ENCODE results near the gene PRPF8.
"Not testable (repeated sequence)": the region's sequence is repeated elsewhere in the genome, so short reads cannot be mapped to it uniquely, and the experiment has no call there.

PRPF8 gene

GRCh38 chr17:1713160-1713877, 28.7 kb upstream of the PRPF8 start:
- no peak for TF ChIP-seq GATA1 (IDR thresholded peaks at IDR 0.05; ENCODE audit: low read depth, low read length)
- no peak for TF ChIP-seq POLR2A (IDR thresholded peaks at IDR 0.05; ENCODE audit: low read length)
- no peak for DNase-seq

- TF ChIP-seq GATA1 (IDR thresholded peaks at IDR 0.05; ENCODE audit: low read depth, low read length) (no peak), POLR2A (IDR thresholded peaks at IDR 0.05; ENCODE audit: low read length) (no peak)
- no peak for DNase-seq
Observed at GRCh38 chr17:1712271-1712670, 27.6 kb upstream of the PRPF8 start.

- no peak for DNase-seq
- TF ChIP-seq POLR2A (IDR thresholded peaks at IDR 0.05; ENCODE audit: low read length) (no peak), GATA1 (IDR thresholded peaks at IDR 0.05; ENCODE audit: low read depth, low read length) (no peak)
Observed at GRCh38 chr17:1711804-1712203, 27.1 kb upstream of the PRPF8 start.

GRCh38 chr17:1710807-1711553, 26.3 kb upstream of the PRPF8 start:
- no peak for DNase-seq
- TF ChIP-seq POLR2A (IDR thresholded peaks at IDR 0.05; ENCODE audit: low read length) (peak; percentile 26), GATA1 (IDR thresholded peaks at IDR 0.05; ENCODE audit: low read depth, low read length) (no peak)

GRCh38 chr17:1709971-1710806, 25.5 kb upstream of the PRPF8 start, which contains the start of gene TLCD2:
Gene TLCD2 (minus strand): TSS chr17:1710377. CDS start chr17:1710242, 135 bp downstream.
- DNase-seq, result peak; percentile 29 to 70
- TF ChIP-seq GATA1 (IDR thresholded peaks at IDR 0.05; ENCODE audit: low read depth, low read length) (no peak), POLR2A (IDR thresholded peaks at IDR 0.05; ENCODE audit: low read length) (no peak)

GRCh38 chr17:1709403-1709951, 24.8 kb upstream of the PRPF8 start:
- TF ChIP-seq POLR2A (IDR thresholded peaks at IDR 0.05; ENCODE audit: low read length) (no peak), GATA1 (IDR thresholded peaks at IDR 0.05; ENCODE audit: low read depth, low read length) (no peak)
- no peak for DNase-seq

GRCh38 chr17:1708791-1709346, 24.2 kb upstream of the PRPF8 start:
- DNase-seq, result not testable (repeated sequence)

GRCh38 chr17:1707107-1707506, 22.4 kb upstream of the PRPF8 start:
- DNase-seq, result no peak
- TF ChIP-seq POLR2A (IDR thresholded peaks at IDR 0.05; ENCODE audit: low read length) (no peak), GATA1 (IDR thresholded peaks at IDR 0.05; ENCODE audit: low read depth, low read length) (no peak)

GRCh38 chr17:1705004-1705403, 20.3 kb upstream of the PRPF8 start:
- DNase-seq, result no peak
- TF ChIP-seq GATA1 (IDR thresholded peaks at IDR 0.05; ENCODE audit: low read depth, low read length) (no peak), POLR2A (IDR thresholded peaks at IDR 0.05; ENCODE audit: low read length) (no peak)

GRCh38 chr17:1703063-1703462, 18.4 kb upstream of the PRPF8 start:
- TF ChIP-seq POLR2A (IDR thresholded peaks at IDR 0.05; ENCODE audit: low read length) (no peak), GATA1 (IDR thresholded peaks at IDR 0.05; ENCODE audit: low read depth, low read length) (no peak)
- no peak for DNase-seq

GRCh38 chr17:1699891-1700290, 15.2 kb upstream of the PRPF8 start:
- not testable (repeated sequence) for DNase-seq

GRCh38 chr17:1697681-1698080, 13.0 kb upstream of the PRPF8 start:
- TF ChIP-seq POLR2A (IDR thresholded peaks at IDR 0.05; ENCODE audit: low read length), result no peak
- TF ChIP-seq GATA1 (IDR thresholded peaks at IDR 0.05; ENCODE audit: low read depth, low read length), result no peak
- no peak for DNase-seq

- no peak for TF ChIP-seq GATA1 (IDR thresholded peaks at IDR 0.05; ENCODE audit: low read depth, low read length)
- TF ChIP-seq POLR2A (IDR thresholded peaks at IDR 0.05; ENCODE audit: low read length), result no peak
- DNase-seq, result no peak
Observed at GRCh38 chr17:1695365-1695764, 10.7 kb upstream of the PRPF8 start.

GRCh38 chr17:1693339-1693738, 8.7 kb upstream of the PRPF8 start:
- TF ChIP-seq GATA1 (IDR thresholded peaks at IDR 0.05; ENCODE audit: low read depth, low read length), result no peak
- no peak for TF ChIP-seq POLR2A (IDR thresholded peaks at IDR 0.05; ENCODE audit: low read length)
- no peak for DNase-seq
